Type B pancreatic cell (in vitro differentiated cells): ENCODE measurements around the gene RAPGEFL1. TPM values are rescaled to one million over a fixed set of nuclear protein-coding genes. Genes with fewer than 3 reads are reported as not detected.
"Not testable (repeated sequence)": the region's sequence is repeated elsewhere in the genome, so short reads cannot be mapped to it uniquely, and the experiment has no call there.

Experiments used
- DNase-seq: peaks from one replicate; pipeline ENCODE4 v3.0.0; 2021; ENCODE audit warnings: mixed read lengths; ENCODE audit not compliant: unreplicated experiment; ENCODE audit errors: extremely low spot score
- H3K27ac Mint-ChIP-seq: 2 replicates; pipeline ENCODE4 v1.8.0; 2021; ENCODE audit warnings: mild to moderate bottlenecking, mixed read lengths
- H3K27me3 Mint-ChIP-seq: 2 replicates; pipeline ENCODE4 v1.8.0; 2021; ENCODE audit warnings: mixed read lengths
- H3K36me3 Mint-ChIP-seq: 2 replicates; pipeline ENCODE4 v1.8.0; 2021; ENCODE audit warnings: mixed read lengths
- H3K4me1 Mint-ChIP-seq: one replicate; pipeline ENCODE4 v1.8.0; 2021; ENCODE audit warnings: mixed read lengths; ENCODE audit not compliant: unreplicated experiment
- H3K4me3 Mint-ChIP-seq: 2 replicates; pipeline ENCODE4 v1.8.0; 2021; ENCODE audit warnings: mild to moderate bottlenecking, mixed read lengths
- H3K9me3 Mint-ChIP-seq: 2 replicates; pipeline ENCODE4 v1.8.0; 2021; ENCODE audit warnings: mixed read lengths
- total RNA-seq: library from RNA; stranded (reverse); gene quantifications from 2 replicates; pipeline ENCODE4 v1.2.1, GENCODE V29; 2021; ENCODE audit warnings: low replicate concordance
- TF ChIP-seq, protein P1 (sequence below): fragments of 200-600 bp; sonication (generic); conservative IDR thresholded peaks from 2 replicates; pipeline ENCODE4 v1.5.0; 2021; ENCODE audit warnings: antibody characterized with exemption, mild to moderate bottlenecking

Gene RAPGEFL1
- total RNA-seq, 1 donor from 2014 or later, result 18.6 TPM

- no peak for DNase-seq
- H3K9me3 Mint-ChIP-seq, result no peaks in the 10 kb centered on the region
- no peaks in the 10 kb centered on the region for H3K36me3 Mint-ChIP-seq
- peaks cover 7% of the 10 kb centered on the region for H3K4me1 Mint-ChIP-seq
- H3K27ac Mint-ChIP-seq, result peak overlapping the region; percentile 94
- TF ChIP-seq, protein P1, sequence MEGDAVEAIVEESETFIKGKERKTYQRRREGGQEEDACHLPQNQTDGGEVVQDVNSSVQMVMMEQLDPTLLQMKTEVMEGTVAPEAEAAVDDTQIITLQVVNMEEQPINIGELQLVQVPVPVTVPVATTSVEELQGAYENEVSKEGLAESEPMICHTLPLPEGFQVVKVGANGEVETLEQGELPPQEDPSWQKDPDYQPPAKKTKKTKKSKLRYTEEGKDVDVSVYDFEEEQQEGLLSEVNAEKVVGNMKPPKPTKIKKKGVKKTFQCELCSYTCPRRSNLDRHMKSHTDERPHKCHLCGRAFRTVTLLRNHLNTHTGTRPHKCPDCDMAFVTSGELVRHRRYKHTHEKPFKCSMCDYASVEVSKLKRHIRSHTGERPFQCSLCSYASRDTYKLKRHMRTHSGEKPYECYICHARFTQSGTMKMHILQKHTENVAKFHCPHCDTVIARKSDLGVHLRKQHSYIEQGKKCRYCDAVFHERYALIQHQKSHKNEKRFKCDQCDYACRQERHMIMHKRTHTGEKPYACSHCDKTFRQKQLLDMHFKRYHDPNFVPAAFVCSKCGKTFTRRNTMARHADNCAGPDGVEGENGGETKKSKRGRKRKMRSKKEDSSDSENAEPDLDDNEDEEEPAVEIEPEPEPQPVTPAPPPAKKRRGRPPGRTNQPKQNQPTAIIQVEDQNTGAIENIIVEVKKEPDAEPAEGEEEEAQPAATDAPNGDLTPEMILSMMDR, result no peak
- no peaks in the 10 kb centered on the region for H3K27me3 Mint-ChIP-seq
- peak overlapping the region; percentile 96 for H3K4me3 Mint-ChIP-seq
Measured at GRCh38 chr17:40218006-40218739, 40.9 kb downstream of the RAPGEFL1 start.

DNA sequence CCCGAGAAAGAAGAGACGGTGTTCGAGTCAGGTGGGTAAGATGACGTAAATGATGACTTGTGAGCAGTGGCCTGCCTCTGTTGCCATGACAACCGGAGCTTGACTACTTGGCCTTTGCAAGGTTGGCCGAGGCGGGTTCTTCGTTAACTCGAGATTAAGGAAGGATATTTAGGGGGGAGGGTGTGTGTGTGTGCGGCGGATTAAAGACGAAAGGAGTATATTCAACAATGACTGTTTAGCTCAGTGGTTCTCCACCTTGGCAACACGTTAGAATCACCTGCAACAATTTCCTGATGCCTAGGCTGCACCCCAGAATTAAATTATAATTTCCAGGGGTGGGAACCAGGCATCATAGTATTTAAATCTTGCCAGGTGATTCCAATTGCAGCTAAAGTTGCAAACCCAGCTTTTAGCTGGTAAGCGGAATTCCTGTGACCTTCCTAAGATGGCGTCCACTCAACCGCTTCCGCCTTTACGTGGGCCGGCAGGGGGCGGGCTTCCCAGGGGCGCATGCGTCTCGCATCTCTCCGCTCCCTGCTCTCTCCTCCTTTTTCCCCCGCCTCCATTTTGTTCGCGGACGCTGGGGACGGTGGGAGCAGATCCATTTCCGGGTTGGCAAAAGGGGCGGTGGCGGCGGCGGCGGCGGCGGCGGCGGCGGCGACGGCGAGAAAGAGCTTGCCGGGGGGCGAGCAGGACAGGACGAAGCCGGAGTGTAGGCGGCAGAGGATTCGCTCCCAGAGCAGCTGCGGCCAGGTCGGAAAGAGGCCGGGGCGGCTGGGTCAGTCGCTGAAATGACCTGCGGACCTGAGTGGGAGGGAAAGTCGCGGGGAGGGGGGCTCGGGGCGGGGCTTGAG, 41.7 kb downstream of the RAPGEFL1 start, which contains the start of gene WIPF2:
Gene WIPF2, plus strand, starts transcription at position 565 of the 854 bp plus-strand sequence. CDS start 37,156 bp downstream, outside the sequence.
- Mint-ChIP-seq H3K36me3 (no peaks in the 10 kb centered on the region), H3K9me3 (no peaks in the 10 kb centered on the region), H3K27me3 (no peaks in the 10 kb centered on the region), H3K4me1 (peaks cover 10% of the 10 kb centered on the region), H3K27ac (peak within 1 kb of the TSS; percentile 94), H3K4me3 (peak within 1 kb of the TSS; percentile 96)
- TF ChIP-seq, protein P1, result peak; percentile 91
- DNase-seq, result peak; percentile 99

DNA sequence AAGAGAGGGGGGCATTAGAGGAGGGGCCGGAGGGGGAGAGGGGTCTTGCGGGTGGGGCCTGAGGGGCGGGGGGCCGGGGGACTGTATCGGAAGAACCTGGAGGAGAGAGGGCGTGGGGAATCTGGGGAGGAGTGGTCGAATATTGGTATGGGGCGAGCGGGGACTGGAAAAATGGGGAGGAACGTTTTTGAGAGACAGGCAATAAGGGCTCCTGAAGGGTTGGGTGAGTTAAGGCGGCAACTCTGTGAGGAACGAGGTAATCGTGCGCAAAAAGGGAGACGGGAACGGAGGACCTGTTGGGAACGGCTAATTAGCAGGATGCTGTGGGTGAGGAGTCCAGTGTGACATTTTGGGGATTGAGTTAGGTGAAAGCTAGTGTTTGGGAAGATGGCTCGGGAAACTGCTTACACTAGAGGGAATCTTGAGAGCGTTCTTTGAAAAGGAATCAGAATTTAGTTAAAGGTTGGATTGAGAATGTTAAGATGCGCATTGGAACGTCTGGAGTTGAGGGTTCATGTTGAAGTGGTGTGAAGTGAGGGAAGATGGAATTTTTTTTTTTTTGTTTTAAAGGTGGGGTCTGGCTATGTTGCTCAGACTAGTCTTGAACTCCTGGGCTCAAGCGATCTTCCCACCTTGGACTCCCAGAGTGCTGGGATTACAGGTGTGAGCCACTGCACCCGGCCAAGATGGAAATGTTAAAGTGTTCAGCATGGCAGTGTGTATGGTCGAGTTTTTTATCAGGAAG, 42.5 kb downstream of the RAPGEFL1 start:
- no peaks in the 10 kb centered on the region for H3K9me3 Mint-ChIP-seq
- H3K4me1 Mint-ChIP-seq, result peaks cover 15% of the 10 kb centered on the region
- DNase-seq, result no peak
- peaks cover 4% of the 10 kb centered on the region for H3K36me3 Mint-ChIP-seq
- TF ChIP-seq, protein P1, result no peak
- H3K27me3 Mint-ChIP-seq, result no peaks in the 10 kb centered on the region
- H3K4me3 Mint-ChIP-seq, result peak overlapping the region; percentile 96
- H3K27ac Mint-ChIP-seq, result peak overlapping the region; percentile 94

DNA sequence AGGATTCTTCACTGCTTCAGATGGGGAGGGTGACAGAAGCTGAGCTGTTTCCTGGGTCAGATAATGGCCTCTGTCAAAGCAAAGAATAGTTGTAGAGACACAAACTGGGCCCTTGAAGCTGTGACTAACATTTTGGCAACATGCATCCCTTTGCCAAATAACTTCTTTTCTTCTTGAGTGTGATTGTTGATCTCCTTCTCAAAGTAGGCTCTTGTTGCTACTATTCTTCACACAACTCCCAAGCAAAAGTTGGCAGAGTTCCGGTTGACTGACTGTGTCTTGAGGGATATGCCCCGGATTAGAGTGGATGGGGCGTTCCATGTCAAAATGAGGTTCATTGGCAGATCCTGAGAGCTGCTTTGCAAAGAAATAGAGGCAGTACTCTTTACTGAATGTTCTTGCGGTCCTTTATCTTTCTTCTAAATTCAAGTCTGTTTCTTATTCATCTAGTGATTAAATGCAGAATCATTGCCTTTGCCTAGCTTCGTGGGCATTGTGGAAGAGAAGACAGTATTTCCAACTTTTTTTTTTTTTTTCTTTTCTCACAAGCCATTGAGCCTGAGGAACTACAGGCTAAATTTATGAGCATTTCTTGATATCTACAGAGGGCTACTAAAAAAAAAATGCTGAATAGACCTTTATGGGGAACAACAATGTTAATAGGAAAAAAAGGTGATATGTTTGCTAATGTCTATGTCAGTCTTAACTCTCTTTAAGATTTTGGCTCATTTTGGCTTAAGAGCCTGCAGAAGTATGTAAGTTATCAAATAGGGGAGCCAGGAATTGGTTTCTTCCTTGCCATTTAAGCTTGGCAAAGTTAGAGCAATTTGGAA, 47.7 kb downstream of the RAPGEFL1 start:
- peak overlapping the region; percentile 18 for H3K4me3 Mint-ChIP-seq

DNA sequence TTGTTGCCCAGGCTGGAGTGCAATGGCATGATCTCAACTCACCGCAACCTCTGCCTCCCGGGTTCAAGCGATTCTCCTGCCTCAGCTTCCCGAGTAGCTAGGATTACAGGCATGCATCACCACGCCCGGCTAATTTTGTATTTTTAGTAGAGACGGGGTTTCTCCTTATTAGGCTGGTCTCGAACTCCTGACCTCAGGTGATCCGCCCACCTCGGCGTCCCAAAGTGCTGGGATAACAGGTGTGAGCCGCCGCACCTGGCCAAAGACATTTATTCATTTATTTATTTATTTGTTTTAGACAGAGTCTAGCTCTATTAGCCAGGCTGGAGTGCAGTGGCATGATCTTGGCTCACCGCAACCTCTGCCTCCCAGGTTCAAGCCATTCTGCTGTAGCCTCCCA, 51.9 kb downstream of the RAPGEFL1 start:
- H3K4me3 Mint-ChIP-seq, H3K9me3 Mint-ChIP-seq, H3K27me3 Mint-ChIP-seq, H3K27ac Mint-ChIP-seq, DNase-seq: not testable (repeated sequence)
- H3K36me3 Mint-ChIP-seq, result peaks cover 16% of the 10 kb centered on the region
- H3K4me1 Mint-ChIP-seq, result peaks cover 11% of the 10 kb centered on the region

More for the DNA sequence above, 47.7 kb downstream of the RAPGEFL1 start:
- Mint-ChIP-seq H3K9me3 (no peaks in the 10 kb centered on the region), H3K27me3 (no peaks in the 10 kb centered on the region), H3K4me1 (peaks cover 14% of the 10 kb centered on the region), H3K36me3 (peaks cover 11% of the 10 kb centered on the region), H3K27ac (no peak overlapping the region)
- TF ChIP-seq, protein P1, result no peak
- DNase-seq, result no peak
